Stomach (tissue), 4 donors: ENCODE data around the gene MAP7D2.

ENCODE experiments used
- EP300 ChIP-seq: sonication (generic); formaldehyde crosslinking; IDR thresholded peaks from one replicate; pipeline ENCODE4 v1.6.1; 2017; ENCODE audit warnings: antibody characterized with exemption
- POLR2A ChIP-seq, 4 donors: fragments of 450-650 bp; IDR thresholded peaks; one replicate each; pipeline ENCODE4 v1.6.1; 2016; ENCODE audit warnings: antibody characterized with exemption in 4 of 4, control low read depth in 2 of 4, mild to moderate bottlenecking in 1 of 4, moderate library complexity in 1 of 4
- TF ChIP-seq, protein P1 (sequence below), 7 experiments: fragments of 450-650 bp in 4 of 7; fragments of 200-600 bp in 3 of 7; sonication (generic) in 3 of 7; IDR thresholded peaks; one replicate each; pipeline ENCODE4 v1.5.1; 2016 to 2019; ENCODE audit warnings: antibody characterized with exemption in 7 of 7, control low read depth in 2 of 7, mild to moderate bottlenecking in 1 of 7

GRCh38 chrX:20007962-20008622, 108.6 kb downstream of the MAP7D2 start:
- TF ChIP-seq EP300 (no peak), POLR2A (IDR thresholded peaks at IDR 0.05) (no peak)
- TF ChIP-seq, protein P1, sequence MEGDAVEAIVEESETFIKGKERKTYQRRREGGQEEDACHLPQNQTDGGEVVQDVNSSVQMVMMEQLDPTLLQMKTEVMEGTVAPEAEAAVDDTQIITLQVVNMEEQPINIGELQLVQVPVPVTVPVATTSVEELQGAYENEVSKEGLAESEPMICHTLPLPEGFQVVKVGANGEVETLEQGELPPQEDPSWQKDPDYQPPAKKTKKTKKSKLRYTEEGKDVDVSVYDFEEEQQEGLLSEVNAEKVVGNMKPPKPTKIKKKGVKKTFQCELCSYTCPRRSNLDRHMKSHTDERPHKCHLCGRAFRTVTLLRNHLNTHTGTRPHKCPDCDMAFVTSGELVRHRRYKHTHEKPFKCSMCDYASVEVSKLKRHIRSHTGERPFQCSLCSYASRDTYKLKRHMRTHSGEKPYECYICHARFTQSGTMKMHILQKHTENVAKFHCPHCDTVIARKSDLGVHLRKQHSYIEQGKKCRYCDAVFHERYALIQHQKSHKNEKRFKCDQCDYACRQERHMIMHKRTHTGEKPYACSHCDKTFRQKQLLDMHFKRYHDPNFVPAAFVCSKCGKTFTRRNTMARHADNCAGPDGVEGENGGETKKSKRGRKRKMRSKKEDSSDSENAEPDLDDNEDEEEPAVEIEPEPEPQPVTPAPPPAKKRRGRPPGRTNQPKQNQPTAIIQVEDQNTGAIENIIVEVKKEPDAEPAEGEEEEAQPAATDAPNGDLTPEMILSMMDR (IDR thresholded peaks at IDR 0.05) = no peak
